GM23338 (cell line): ENCODE results near the gene ATOH8. TPM values are rescaled to one million over a fixed set of nuclear protein-coding genes. Genes with fewer than 3 reads are reported as not detected.

Source experiments
- ATAC-seq: fragments of 200-7000 bp; cut with Tn5 transposase; 3 replicates; pipeline ENCODE4 v1.9.1; 2020
- DNase-seq: peaks from one replicate; pipeline ENCODE4 v3.0.0-alpha.2; 2015; ENCODE audit warnings: low spot score
- H2AFZ ChIP-seq: fragments of 200-600 bp; sonication (generic); 2 replicates; pipeline ENCODE4 v1.8.0; 2016; ENCODE audit warnings: antibody characterized with exemption, mild to moderate bottlenecking, moderate library complexity
- H3F3A ChIP-seq: fragments of 200-600 bp; sonication (generic); replicated peaks from 2 replicates; pipeline ENCODE4 v1.8.0; 2017; ENCODE audit warnings: antibody characterized with exemption, mixed run types, low read depth
- H3K27ac ChIP-seq: fragments of 200-600 bp; sonication (generic); 2 replicates; pipeline ENCODE4 v1.6.1; 2016; ENCODE audit warnings: low read depth
- H3K27me3 ChIP-seq: fragments of 200-600 bp; sonication (generic); 2 replicates; pipeline ENCODE4 v1.8.0; 2016; ENCODE audit warnings: mild to moderate bottlenecking, mixed run types, moderate library complexity; ENCODE audit not compliant: insufficient read depth
- H3K36me3 ChIP-seq: fragments of 200-600 bp; sonication (generic); 2 replicates; pipeline ENCODE4 v1.8.0; 2016; ENCODE audit warnings: mild to moderate bottlenecking; ENCODE audit not compliant: insufficient read depth
- H3K4me1 ChIP-seq: fragments of 200-600 bp; sonication (generic); 2 replicates; pipeline ENCODE4 v1.8.0; 2016; ENCODE audit warnings: mild to moderate bottlenecking, moderate library complexity; ENCODE audit not compliant: insufficient read depth
- H3K4me2 ChIP-seq: fragments of 200-600 bp; sonication (generic); 2 replicates; pipeline ENCODE4 v1.7.1; 2017; ENCODE audit warnings: mixed run types
- H3K4me3 ChIP-seq: fragments of 200-600 bp; sonication (generic); 2 replicates; pipeline ENCODE4 v1.6.1; 2016; ENCODE audit warnings: mixed run types
- H3K79me2 ChIP-seq: fragments of 200-600 bp; sonication (generic); replicated peaks from 2 replicates; pipeline ENCODE4 v1.8.0; 2017; ENCODE audit warnings: mild to moderate bottlenecking; ENCODE audit not compliant: insufficient read depth
- H3K9me2 ChIP-seq: fragments of 200-600 bp; sonication (generic); 2 replicates; pipeline ENCODE4 v1.8.0; 2017; ENCODE audit not compliant: insufficient read depth
- H4K20me1 ChIP-seq: fragments of 200-600 bp; sonication (generic); replicated peaks from 2 replicates; pipeline ENCODE4 v1.8.0; 2017; ENCODE audit warnings: mild to moderate bottlenecking; ENCODE audit not compliant: insufficient read depth
- H3K27ac Mint-ChIP-seq: 2 replicates; pipeline ENCODE4 v1.8.0; 2020; ENCODE audit warnings: inconsistent platforms, mild to moderate bottlenecking, moderate library complexity, mixed read lengths
- H3K27me3 Mint-ChIP-seq: 3 replicates; pipeline ENCODE4 v1.8.0; 2022; ENCODE audit warnings: low read depth, mild to moderate bottlenecking, moderate library complexity, mixed read lengths, inconsistent platforms; ENCODE audit not compliant: insufficient read depth, poor library complexity
- H3K36me3 Mint-ChIP-seq: 3 replicates; pipeline ENCODE4 v1.8.0; 2021; ENCODE audit warnings: low read depth, mild to moderate bottlenecking, inconsistent platforms, moderate library complexity, mixed read lengths
- H3K4me1 Mint-ChIP-seq: 3 replicates; pipeline ENCODE4 v1.8.0; 2020; ENCODE audit warnings: mild to moderate bottlenecking, inconsistent platforms, mixed read lengths
- H3K4me3 Mint-ChIP-seq: 3 replicates; pipeline ENCODE4 v1.8.0; 2021; ENCODE audit warnings: moderate library complexity, mild to moderate bottlenecking, inconsistent platforms, mixed read lengths
- H3K9me3 Mint-ChIP-seq: 3 replicates; pipeline ENCODE4 v1.8.0; 2020; ENCODE audit warnings: moderate library complexity, mild to moderate bottlenecking, inconsistent platforms, mixed read lengths
- EZH2 ChIP-seq: fragments of 200-600 bp; sonication (generic); IDR thresholded peaks from one replicate; pipeline ENCODE4 v1.8.0; 2017; ENCODE audit warnings: antibody characterized with exemption, mild to moderate bottlenecking, low read depth; ENCODE audit not compliant: unreplicated experiment
- EZH2phosphoT487 ChIP-seq: fragments of 200-600 bp; sonication (generic); IDR thresholded peaks from one replicate; pipeline ENCODE4 v1.8.1; 2018; ENCODE audit warnings: antibody characterized with exemption; ENCODE audit not compliant: unreplicated experiment
- NANOG ChIP-seq: IDR thresholded peaks from 2 replicates; pipeline ENCODE4 v1.6.1; 2016; ENCODE audit warnings: antibody characterized with exemption, borderline replicate concordance
- POLR2AphosphoS5 ChIP-seq: IDR thresholded peaks from 2 replicates; pipeline ENCODE4 v1.6.1; 2016; ENCODE audit warnings: antibody characterized with exemption, low read depth
- STAT1 ChIP-seq: IDR thresholded peaks from one replicate; pipeline ENCODE4 v1.6.1; 2016; ENCODE audit warnings: antibody characterized with exemption; ENCODE audit not compliant: unreplicated experiment
- ZNF114 ChIP-seq: fragments of 250-450 bp; sonication (Bioruptor Pico); IDR thresholded peaks from 2 replicates; pipeline ENCODE4 v1.5.0; 2020; ENCODE audit warnings: mild to moderate bottlenecking, moderate library complexity
- polyA plus RNA-seq: library from polyadenylated mRNA; unstranded; fragments of >200 nt; fragmentation: Nextera tagmentation; extraction: Ambion mirVana; gene quantifications from 2 replicates; pipeline ENCODE4 v1.2.1, GENCODE V29; 2016
- total RNA-seq: library from RNA; depleted of rRNA; stranded (reverse); fragments of >200 nt; shearing (Covaris generic); gene quantifications from 2 replicates; pipeline ENCODE4 v1.2.3, GENCODE V29; 2014
- TF ChIP-seq, protein P1 (sequence below), 2 experiments: fragments of 200-600 bp in 1 of 2; sonication (generic) in 1 of 2; conservative IDR thresholded peaks; 2 replicates each; pipeline versions ENCODE4 v1.5.1 to v1.6.1; 2016 to 2017; ENCODE audit warnings: antibody characterized with exemption in 2 of 2, low read depth in 2 of 2, mild to moderate bottlenecking in 2 of 2, moderate library complexity in 1 of 2
- TF ChIP-seq, protein P2 (sequence below): fragments of 250-450 bp; sonication (Bioruptor Pico); IDR thresholded peaks from 2 replicates; pipeline ENCODE4 v1.5.0; 2020; ENCODE audit warnings: mild to moderate bottlenecking, moderate library complexity
- TF ChIP-seq, protein P3 (sequence below): IDR thresholded peaks from one replicate; pipeline ENCODE4 v1.6.1; 2018; ENCODE audit warnings: antibody characterized with exemption; ENCODE audit not compliant: unreplicated experiment
- TF ChIP-seq, protein P4 (sequence below): IDR thresholded peaks from 2 replicates; pipeline ENCODE4 v1.6.1; 2016; ENCODE audit warnings: antibody characterized with exemption

The ATOH8 gene
- total and polyA plus RNA-seq, 2 experiments from 2014 or later, result 0.11 to 0.97 TPM

DNA sequence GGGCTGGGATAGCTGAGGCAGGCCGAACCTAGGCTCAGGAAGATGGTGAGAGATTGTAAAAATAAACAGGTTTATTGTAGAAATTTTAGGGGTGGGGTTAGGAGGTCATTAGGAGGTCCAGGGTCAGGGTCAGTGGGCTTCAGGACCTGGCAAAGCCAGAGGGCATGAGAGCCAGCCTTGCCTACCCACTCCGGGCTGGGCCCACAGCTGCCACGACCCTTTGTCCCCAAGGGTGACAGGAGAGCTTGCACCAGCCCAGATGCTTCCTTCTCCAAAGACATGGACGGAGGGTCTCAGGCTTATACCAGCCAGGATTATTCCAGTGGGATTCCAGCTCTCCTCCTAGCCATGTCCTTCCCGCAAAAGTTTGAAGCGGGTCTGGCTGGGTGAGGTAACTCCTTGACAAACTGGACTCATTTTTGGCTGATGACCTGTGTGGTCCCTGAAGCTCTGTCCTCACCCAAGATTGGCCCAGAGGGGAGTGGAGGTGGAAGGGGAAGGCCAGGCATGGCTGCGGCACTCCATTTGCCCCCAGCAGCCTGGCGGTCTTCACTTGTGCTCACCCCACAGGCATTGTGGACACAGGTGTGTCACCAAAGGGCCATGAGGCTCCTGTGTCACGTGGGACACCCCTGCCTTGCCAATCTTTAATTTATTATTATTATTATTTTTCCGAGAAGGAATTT is 23.8 kb upstream of the ATOH8 start:
- TF ChIP-seq POLR2AphosphoS5 (no peak), EZH2phosphoT487 (no peak), EZH2 (no peak), STAT1 (no peak), NANOG (no peak), ZNF114 (no peak)
- TF ChIP-seq, protein P1, sequence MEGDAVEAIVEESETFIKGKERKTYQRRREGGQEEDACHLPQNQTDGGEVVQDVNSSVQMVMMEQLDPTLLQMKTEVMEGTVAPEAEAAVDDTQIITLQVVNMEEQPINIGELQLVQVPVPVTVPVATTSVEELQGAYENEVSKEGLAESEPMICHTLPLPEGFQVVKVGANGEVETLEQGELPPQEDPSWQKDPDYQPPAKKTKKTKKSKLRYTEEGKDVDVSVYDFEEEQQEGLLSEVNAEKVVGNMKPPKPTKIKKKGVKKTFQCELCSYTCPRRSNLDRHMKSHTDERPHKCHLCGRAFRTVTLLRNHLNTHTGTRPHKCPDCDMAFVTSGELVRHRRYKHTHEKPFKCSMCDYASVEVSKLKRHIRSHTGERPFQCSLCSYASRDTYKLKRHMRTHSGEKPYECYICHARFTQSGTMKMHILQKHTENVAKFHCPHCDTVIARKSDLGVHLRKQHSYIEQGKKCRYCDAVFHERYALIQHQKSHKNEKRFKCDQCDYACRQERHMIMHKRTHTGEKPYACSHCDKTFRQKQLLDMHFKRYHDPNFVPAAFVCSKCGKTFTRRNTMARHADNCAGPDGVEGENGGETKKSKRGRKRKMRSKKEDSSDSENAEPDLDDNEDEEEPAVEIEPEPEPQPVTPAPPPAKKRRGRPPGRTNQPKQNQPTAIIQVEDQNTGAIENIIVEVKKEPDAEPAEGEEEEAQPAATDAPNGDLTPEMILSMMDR (conservative IDR thresholded peaks at IDR 0.05; ENCODE audit: low read depth in 2 of 2), result no peak
- TF ChIP-seq, protein P2, sequence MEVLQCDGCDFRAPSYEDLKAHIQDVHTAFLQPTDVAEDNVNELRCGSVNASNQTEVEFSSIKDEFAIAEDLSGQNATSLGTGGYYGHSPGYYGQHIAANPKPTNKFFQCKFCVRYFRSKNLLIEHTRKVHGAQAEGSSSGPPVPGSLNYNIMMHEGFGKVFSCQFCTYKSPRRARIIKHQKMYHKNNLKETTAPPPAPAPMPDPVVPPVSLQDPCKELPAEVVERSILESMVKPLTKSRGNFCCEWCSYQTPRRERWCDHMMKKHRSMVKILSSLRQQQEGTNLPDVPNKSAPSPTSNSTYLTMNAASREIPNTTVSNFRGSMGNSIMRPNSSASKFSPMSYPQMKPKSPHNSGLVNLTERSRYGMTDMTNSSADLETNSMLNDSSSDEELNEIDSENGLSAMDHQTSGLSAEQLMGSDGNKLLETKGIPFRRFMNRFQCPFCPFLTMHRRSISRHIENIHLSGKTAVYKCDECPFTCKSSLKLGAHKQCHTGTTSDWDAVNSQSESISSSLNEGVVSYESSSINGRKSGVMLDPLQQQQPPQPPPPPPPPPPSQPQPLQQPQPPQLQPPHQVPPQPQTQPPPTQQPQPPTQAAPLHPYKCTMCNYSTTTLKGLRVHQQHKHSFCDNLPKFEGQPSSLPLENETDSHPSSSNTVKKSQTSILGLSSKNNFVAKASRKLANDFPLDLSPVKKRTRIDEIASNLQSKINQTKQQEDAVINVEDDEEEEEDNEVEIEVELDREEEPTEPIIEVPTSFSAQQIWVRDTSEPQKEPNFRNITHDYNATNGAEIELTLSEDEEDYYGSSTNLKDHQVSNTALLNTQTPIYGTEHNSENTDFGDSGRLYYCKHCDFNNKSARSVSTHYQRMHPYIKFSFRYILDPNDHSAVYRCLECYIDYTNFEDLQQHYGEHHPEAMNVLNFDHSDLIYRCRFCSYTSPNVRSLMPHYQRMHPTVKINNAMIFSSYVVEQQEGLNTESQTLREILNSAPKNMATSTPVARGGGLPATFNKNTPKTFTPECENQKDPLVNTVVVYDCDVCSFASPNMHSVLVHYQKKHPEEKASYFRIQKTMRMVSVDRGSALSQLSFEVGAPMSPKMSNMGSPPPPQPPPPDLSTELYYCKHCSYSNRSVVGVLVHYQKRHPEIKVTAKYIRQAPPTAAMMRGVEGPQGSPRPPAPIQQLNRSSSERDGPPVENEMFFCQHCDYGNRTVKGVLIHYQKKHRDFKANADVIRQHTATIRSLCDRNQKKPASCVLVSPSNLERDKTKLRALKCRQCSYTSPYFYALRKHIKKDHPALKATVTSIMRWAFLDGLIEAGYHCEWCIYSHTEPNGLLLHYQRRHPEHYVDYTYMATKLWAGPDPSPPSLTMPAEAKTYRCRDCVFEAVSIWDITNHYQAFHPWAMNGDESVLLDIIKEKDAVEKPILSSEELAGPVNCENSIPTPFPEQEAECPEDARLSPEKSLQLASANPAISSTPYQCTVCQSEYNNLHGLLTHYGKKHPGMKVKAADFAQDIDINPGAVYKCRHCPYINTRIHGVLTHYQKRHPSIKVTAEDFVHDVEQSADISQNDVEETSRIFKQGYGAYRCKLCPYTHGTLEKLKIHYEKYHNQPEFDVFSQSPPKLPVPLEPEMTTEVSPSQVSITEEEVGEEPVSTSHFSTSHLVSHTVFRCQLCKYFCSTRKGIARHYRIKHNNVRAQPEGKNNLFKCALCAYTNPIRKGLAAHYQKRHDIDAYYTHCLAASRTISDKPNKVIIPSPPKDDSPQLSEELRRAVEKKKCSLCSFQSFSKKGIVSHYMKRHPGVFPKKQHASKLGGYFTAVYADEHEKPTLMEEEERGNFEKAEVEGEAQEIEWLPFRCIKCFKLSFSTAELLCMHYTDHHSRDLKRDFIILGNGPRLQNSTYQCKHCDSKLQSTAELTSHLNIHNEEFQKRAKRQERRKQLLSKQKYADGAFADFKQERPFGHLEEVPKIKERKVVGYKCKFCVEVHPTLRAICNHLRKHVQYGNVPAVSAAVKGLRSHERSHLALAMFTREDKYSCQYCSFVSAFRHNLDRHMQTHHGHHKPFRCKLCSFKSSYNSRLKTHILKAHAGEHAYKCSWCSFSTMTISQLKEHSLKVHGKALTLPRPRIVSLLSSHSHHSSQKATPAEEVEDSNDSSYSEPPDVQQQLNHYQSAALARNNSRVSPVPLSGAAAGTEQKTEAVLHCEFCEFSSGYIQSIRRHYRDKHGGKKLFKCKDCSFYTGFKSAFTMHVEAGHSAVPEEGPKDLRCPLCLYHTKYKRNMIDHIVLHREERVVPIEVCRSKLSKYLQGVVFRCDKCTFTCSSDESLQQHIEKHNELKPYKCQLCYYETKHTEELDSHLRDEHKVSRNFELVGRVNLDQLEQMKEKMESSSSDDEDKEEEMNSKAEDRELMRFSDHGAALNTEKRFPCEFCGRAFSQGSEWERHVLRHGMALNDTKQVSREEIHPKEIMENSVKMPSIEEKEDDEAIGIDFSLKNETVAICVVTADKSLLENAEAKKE (CRISPR knock-in tag), result no peak
- TF ChIP-seq, protein P3, sequence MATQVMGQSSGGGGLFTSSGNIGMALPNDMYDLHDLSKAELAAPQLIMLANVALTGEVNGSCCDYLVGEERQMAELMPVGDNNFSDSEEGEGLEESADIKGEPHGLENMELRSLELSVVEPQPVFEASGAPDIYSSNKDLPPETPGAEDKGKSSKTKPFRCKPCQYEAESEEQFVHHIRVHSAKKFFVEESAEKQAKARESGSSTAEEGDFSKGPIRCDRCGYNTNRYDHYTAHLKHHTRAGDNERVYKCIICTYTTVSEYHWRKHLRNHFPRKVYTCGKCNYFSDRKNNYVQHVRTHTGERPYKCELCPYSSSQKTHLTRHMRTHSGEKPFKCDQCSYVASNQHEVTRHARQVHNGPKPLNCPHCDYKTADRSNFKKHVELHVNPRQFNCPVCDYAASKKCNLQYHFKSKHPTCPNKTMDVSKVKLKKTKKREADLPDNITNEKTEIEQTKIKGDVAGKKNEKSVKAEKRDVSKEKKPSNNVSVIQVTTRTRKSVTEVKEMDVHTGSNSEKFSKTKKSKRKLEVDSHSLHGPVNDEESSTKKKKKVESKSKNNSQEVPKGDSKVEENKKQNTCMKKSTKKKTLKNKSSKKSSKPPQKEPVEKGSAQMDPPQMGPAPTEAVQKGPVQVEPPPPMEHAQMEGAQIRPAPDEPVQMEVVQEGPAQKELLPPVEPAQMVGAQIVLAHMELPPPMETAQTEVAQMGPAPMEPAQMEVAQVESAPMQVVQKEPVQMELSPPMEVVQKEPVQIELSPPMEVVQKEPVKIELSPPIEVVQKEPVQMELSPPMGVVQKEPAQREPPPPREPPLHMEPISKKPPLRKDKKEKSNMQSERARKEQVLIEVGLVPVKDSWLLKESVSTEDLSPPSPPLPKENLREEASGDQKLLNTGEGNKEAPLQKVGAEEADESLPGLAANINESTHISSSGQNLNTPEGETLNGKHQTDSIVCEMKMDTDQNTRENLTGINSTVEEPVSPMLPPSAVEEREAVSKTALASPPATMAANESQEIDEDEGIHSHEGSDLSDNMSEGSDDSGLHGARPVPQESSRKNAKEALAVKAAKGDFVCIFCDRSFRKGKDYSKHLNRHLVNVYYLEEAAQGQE, result no peak
- TF ChIP-seq, protein P4, sequence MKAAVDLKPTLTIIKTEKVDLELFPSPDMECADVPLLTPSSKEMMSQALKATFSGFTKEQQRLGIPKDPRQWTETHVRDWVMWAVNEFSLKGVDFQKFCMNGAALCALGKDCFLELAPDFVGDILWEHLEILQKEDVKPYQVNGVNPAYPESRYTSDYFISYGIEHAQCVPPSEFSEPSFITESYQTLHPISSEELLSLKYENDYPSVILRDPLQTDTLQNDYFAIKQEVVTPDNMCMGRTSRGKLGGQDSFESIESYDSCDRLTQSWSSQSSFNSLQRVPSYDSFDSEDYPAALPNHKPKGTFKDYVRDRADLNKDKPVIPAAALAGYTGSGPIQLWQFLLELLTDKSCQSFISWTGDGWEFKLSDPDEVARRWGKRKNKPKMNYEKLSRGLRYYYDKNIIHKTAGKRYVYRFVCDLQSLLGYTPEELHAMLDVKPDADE, result no peak

More for the DNA sequence above, 23.8 kb upstream of the ATOH8 start:
- H3K36me3 Mint-ChIP-seq, result no peaks in the 10 kb centered on the region
- H3K27ac Mint-ChIP-seq, result no peak overlapping the region
- H3K27me3 Mint-ChIP-seq, result peaks cover 11% of the 10 kb centered on the region
- H3K4me1 Mint-ChIP-seq, result no peaks in the 10 kb centered on the region
- H3K79me2 ChIP-seq, result no peaks in the 10 kb centered on the region
- ATAC-seq (no peak), DNase-seq (no peak)
- H4K20me1 ChIP-seq, result no peaks in the 10 kb centered on the region
- no peak overlapping the region for H2AFZ ChIP-seq
- no peak overlapping the region for H3K27ac ChIP-seq
- H3K27me3 ChIP-seq, result no peaks in the 10 kb centered on the region
- no peak overlapping the region for H3K4me3 Mint-ChIP-seq
- H3K4me3 ChIP-seq, result no peak overlapping the region
- H3K36me3 ChIP-seq, result no peaks in the 10 kb centered on the region
- H3K9me3 Mint-ChIP-seq, result no peaks in the 10 kb centered on the region
- H3F3A ChIP-seq, result no peaks in the 10 kb centered on the region
- no peaks in the 10 kb centered on the region for H3K4me1 ChIP-seq
- no peaks in the 10 kb centered on the region for H3K9me2 ChIP-seq
- no peak overlapping the region for H3K4me2 ChIP-seq
